Thyroid gland (tissue), 4 donors: Measurements from ENCODE around the gene PPIC.

Experiments
- POLR2A ChIP-seq, 2 donors: fragments of 450-650 bp; IDR thresholded peaks; one replicate each; pipeline ENCODE4 v1.6.1; 2017; ENCODE audit warnings: antibody characterized with exemption in 2 of 2, mild to moderate bottlenecking in 2 of 2, moderate library complexity in 1 of 2
- TF ChIP-seq, protein P1 (sequence below), 6 experiments: fragments of 200-600 bp in 3 of 6; fragments of 450-650 bp in 3 of 6; sonication (generic) in 3 of 6; IDR thresholded peaks; one replicate each; pipeline ENCODE4 v1.5.1; 2016 to 2019; ENCODE audit warnings: antibody characterized with exemption in 6 of 6, mild to moderate bottlenecking in 2 of 6, inconsistent platforms in 1 of 6, moderate library complexity in 1 of 6

DNA sequence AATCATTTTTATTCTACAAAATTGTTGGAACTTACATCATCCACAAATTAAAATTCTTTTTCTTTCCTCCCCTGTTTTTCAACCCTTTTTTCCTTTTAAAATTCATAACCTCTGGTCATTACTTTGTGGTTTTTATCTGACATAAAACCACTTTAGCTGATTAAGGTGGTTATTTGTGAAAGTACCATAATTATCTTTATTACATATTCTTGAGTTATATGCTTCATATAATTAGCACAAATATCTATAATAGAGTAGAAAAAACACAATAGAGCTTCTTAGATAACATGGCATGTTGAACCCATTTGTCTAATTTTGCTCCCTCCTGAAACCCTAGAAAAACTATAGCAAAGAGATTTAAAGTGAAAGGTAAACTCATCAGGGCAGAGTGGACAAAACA is 22.9 kb upstream of the PPIC start:
- TF ChIP-seq, protein P1, sequence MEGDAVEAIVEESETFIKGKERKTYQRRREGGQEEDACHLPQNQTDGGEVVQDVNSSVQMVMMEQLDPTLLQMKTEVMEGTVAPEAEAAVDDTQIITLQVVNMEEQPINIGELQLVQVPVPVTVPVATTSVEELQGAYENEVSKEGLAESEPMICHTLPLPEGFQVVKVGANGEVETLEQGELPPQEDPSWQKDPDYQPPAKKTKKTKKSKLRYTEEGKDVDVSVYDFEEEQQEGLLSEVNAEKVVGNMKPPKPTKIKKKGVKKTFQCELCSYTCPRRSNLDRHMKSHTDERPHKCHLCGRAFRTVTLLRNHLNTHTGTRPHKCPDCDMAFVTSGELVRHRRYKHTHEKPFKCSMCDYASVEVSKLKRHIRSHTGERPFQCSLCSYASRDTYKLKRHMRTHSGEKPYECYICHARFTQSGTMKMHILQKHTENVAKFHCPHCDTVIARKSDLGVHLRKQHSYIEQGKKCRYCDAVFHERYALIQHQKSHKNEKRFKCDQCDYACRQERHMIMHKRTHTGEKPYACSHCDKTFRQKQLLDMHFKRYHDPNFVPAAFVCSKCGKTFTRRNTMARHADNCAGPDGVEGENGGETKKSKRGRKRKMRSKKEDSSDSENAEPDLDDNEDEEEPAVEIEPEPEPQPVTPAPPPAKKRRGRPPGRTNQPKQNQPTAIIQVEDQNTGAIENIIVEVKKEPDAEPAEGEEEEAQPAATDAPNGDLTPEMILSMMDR (IDR thresholded peaks at IDR 0.05): no peak
- no peak for TF ChIP-seq POLR2A (IDR thresholded peaks at IDR 0.05)
